GM18508 (cell line): ENCODE data around the gene IFNG.

Experiments used
- ATAC-seq: cut with Tn5 transposase; IDR thresholded peaks from one replicate; pipeline ENCODE4 v1.9.1; 2021; ENCODE audit warnings: moderate number of reproducible peaks; ENCODE audit not compliant: insufficient read depth, unreplicated experiment

Gene IFNG

DNA sequence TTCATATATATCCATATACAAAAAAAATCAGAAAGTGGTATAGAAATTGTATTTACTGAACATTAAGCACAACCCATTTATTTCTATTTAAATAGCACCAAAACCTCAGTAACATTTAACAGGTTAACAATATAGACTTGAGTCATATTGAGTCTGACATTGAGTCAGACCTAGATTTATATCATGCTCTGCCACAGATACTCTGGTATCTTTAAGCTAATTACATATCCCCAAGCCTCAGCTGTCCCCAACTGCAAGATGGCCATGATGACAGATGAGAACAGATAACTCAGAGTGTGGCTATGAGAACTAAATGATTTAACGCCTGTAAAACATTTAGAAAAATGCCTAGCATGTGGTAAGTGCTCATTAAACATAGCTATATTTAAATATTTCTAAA lies 40.3 kb downstream of the IFNG start:
- ATAC-seq, result peak; percentile 65

DNA sequence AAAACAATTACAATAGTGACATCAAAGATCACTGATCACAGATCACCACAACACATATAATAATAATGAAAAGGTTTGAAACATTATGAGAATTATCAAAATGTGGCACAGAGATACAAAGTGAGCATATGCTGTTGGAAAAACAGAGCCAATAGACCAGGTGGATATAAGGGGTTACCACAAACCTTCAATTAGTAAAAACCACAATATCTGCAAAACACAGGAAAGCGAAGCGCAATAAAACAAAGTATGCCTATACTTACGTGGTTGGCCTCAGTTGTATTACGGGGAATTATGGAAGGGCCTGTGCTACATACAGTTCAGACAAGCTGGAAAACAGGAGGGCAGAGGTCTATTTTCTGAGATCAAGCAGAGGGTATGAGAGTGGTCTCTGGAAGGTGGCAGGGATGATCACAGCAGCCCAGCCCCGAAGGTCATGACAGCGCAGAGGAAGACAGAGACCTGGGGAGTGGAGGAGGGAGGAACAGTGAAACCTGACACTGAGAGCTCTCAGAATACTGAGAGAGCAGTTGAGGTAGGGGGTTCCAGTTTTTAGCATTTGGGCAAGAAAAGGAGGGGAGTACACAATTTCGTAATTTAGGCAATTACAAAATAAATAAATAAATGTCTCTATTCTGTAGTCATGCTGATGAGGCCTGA lies 41.3 kb downstream of the IFNG start:
- no peak for ATAC-seq

DNA sequence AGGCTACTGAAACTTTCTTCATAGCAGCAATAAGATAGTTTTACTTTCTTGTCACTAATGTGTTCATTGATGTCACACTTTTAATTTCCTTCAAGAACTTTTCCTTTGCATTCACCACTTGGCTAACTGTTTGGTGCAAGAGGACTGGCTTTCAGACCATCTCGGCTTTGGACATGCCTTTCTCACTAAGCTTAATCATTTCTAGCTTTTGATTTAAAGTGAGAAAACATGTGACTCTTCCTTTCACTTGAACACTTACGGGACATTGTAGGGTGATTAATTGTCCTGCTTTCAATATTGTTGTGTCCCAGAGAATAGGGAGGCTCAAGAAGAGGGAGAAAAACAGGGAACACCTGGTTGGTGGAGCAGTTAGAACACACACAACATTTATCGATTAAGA lies 41.9 kb downstream of the IFNG start:
- ATAC-seq, result no peak

DNA sequence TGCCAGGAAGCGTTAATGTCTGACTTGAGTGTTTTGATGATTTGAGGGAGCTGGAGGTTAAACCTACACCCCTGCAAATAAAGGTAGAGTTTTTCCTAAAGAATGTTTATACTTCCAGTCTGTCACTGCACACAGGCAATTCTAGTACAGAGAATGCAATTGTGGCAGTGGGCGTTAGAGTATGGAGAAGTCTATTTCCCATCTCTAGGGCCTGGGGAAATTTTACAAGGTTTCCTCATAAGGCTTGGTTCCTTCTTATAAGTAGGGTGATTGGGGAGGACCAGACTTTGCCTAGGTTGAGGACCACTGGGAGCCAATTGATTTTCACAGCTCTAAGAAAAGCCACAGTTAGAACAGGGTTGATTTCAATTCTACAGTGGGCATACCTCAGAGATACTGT lies 44.3 kb downstream of the IFNG start:
- no peak for ATAC-seq

- no peak for ATAC-seq
Observed at GRCh38 chr12:68114606-68115005, 44.9 kb downstream of the IFNG start.

- no peak for ATAC-seq
Observed at GRCh38 chr12:68113644-68114043, 45.9 kb downstream of the IFNG start.

DNA sequence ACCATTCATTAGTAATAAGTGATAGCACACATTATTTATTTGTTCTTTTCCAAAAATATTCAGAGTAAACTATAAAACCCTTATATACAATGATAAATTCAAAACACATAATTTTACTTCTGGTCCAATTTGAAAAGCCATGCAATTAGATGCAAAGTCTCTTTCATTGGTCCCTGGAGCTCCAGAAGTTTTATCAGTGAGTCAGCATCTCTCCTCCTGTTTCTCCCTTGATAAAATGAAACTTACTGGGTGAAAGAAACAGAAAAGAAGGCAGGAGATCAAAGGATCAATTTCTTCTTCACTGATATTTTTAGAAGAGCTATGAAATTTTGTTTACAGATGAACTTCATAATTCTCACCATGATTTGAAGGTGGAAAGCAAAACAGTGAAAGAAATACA lies 47.5 kb downstream of the IFNG start:
- no peak for ATAC-seq

GRCh38 chr12:68109444-68110217 lies 49.9 kb downstream of the IFNG start:
- ATAC-seq, result no peak

GRCh38 chr12:68109001-68109400 lies 50.5 kb downstream of the IFNG start:
- ATAC-seq, result no peak

GRCh38 chr12:68106660-68107059 lies 52.9 kb downstream of the IFNG start:
- no peak for ATAC-seq

DNA sequence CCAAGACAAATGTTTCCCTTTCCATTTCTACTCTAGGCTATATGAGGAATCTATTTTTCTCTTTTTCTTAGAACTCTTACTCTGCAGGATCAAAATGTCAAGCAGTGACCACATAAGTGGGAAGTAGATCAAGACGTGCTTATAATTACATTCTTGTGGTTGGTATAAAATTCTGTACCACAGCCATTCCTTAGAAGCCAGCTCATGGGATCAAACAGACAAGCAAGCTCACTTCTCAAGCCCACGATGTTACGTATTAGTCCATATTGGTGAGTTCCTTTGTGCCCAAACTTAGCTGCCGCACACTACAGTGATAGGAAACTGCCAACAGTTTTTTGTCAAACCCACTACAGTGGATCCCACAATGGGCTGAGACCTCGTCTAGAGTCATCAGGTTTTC lies 53.4 kb downstream of the IFNG start:
- ATAC-seq, result no peak
